ENCODE measurements around the gene VASN.

The VASN gene

DNA sequence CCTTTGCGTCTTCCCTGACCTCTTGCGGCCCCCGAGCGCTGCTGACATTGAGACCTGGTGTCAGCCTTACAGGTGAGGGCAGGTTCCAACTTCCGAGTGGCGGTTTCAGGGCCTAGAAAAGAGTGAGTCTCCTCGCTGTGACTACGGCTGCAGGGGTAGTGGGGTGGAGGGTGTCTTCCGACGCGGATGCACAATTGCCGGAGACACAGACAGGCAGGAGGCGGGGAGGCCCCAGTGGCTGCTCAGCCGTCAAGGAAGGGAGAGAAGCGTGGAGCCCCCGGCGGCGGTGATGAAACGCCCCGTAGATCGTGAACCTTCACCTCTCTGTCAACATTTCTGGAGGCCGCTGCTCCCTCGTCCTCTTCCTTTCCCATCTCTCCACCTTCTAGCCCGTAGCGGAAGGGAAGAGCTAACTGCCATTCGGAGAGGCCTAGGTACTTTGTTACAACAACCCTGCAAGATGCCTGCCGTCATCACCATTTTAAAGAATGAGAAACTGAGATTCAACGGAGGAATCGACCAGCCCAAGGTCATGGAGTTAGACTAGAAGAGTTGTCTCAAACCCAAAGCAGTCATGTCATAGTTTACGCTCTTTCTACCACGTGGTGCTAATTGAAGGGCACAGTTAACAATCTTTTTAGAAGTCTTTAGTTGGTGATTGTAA, 54.5 kb downstream of the VASN start:
- no peak for DNase-seq (ENCODE audit: low spot score)

DNA sequence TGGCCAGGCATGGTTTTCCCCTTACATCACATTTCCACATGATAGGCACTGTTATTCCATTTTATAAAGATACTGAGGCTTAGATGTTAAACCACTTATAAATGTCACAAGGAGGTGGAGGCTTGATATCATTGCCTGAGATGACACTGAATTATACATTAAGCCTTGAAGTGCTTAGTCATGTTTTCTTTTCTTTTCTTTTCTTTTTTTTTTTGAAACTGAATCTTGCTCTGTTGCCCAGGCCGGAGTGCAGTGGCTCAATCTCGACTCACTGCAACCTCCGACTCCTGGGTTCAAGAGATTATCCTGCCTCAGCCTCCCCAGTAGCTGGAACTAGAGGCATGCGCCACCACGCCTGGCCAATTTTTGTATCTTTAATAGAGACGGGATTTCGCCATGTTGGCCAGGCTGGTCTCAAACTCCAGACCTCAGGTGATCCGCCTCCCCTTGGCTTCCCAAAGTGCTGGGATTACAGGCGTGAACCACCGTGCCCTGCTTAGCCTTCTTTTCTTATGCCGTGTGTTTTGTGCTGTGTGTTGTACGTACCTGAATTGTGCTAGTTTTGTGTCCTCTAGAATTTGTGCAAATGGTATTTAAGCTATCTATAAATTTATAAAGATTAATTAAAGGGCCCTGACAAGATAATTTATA, 55.2 kb downstream of the VASN start:
- no peak for DNase-seq (ENCODE audit: low spot score)

GRCh38 chr16:4428500-4428899, 56.9 kb downstream of the VASN start:
- DNase-seq (ENCODE audit: low spot score), result no peak

GRCh38 chr16:4431023-4431422, 59.4 kb downstream of the VASN start:
- no peak for DNase-seq (ENCODE audit: low spot score)
